ENCODE measurements around the gene MARK3. TPM values are rescaled to one million over a fixed set of nuclear protein-coding genes. Genes with fewer than 3 reads are reported as not detected.

The MARK3 gene
- total and polyA plus RNA-seq, 2 of the 13 experiments (the other 11 are each of a cell fraction or from before 2014, with no cell fraction given) = 47.7 to 56.6 TPM

- TF ChIP-seq SRSF1 (optimal IDR thresholded peaks at IDR 0.05; ENCODE audit: low read depth, low read length) (no peak), ATF4 (CRISPR knock-in tag; IDR thresholded peaks at IDR 0.05) (no peak), PHF8 (CRISPR knock-in tag; IDR thresholded peaks at IDR 0.05) (peak; percentile 87), PAXIP1 (CRISPR knock-in tag; conservative IDR thresholded peaks at IDR 0.05) (no peak), ZNF17 (CRISPR knock-in tag; IDR thresholded peaks at IDR 0.05) (no peak), ZNF451 (CRISPR knock-in tag; IDR thresholded peaks at IDR 0.05) (0 out of 2 replicates have a peak, but pooled peaks have one; percentile 54), KDM6A (CRISPR knock-in tag; IDR thresholded peaks at IDR 0.05; ENCODE audit: low read depth) (no peak), ZNF468 (CRISPR knock-in tag; IDR thresholded peaks at IDR 0.05) (no peak), RFX5 (IDR thresholded peaks at IDR 0.05; ENCODE audit: low read depth, low read length) (peak; percentile 98), RBM39 (IDR thresholded peaks at IDR 0.05; ENCODE audit: low read depth, low read length, poor library complexity, severe bottlenecking) (peak; percentile 73), NCOA5 (CRISPR knock-in tag; IDR thresholded peaks at IDR 0.05) (no peak), ZNF282 (IDR thresholded peaks at IDR 0.05; ENCODE audit: partially characterized antibody) (no peak), ZNF800 (CRISPR knock-in tag; IDR thresholded peaks at IDR 0.05) (no peak), GPBP1L1 (CRISPR knock-in tag; IDR thresholded peaks at IDR 0.05) (no peak), NFYC (CRISPR knock-in tag; IDR thresholded peaks at IDR 0.05) (peak; percentile 86), ZNF160 (CRISPR knock-in tag; IDR thresholded peaks at IDR 0.05) (peak; percentile 32; the same call in 1 of the 2 replicates), ZFP41 (CRISPR knock-in tag; IDR thresholded peaks at IDR 0.05; ENCODE audit: borderline replicate concordance) (0 out of 2 replicates have a peak, but pooled peaks have one; percentile 45), ZKSCAN8 (CRISPR knock-in tag; IDR thresholded peaks at IDR 0.05; ENCODE audit: borderline replicate concordance) (no peak), ZBTB49 (CRISPR knock-in tag; IDR thresholded peaks at IDR 0.05; ENCODE audit: borderline replicate concordance) (no peak)
Measured at GRCh38 chr14:103385152-103385928, at the start of gene MARK3 (continued).
